AG04449 (cell line): ENCODE results near the gene GHDC.

Source experiments
- CTCF ChIA-PET: fragments of 350-600 bp; formaldehyde crosslinking; extraction: SDS; loops from one replicate; lab custom pipeline; 2021; ENCODE audit warnings: antibody characterized with exemption; lab: Yijun Ruan, JAX
- POLR2A ChIA-PET: fragments of 400-600, 350-600 bp; formaldehyde crosslinking; extraction: SDS; loops from one replicate; lab custom pipeline; 2020; ENCODE audit warnings: antibody characterized with exemption, inconsistent platforms; lab: Yijun Ruan, JAX
- DNase-seq: peaks from one replicate; pipeline ENCODE4 v3.0.0-alpha.2; 2010; ENCODE audit warnings: low read depth, low spot score
- H3K4me3 ChIP-seq: 2 replicates; pipeline ENCODE4 v1.5.1; 2011; ENCODE audit warnings: low read depth, mild to moderate bottlenecking, control low read depth, low read length
- TF ChIP-seq, protein P1 (sequence below): IDR thresholded peaks from one replicate; pipeline ENCODE4 v1.5.1; 2011; ENCODE audit warnings: mild to moderate bottlenecking, moderate library complexity, low read length, control low read depth, inconsistent platforms; ENCODE audit not compliant: insufficient read depth; ENCODE audit errors: missing control alignments

GHDC gene

GRCh38 chr17:42203354-42203753, 9.1 kb upstream of the GHDC start:
- DNase-seq, result no peak
- POLR2A ChIA-PET, result no interaction called here
- no peak overlapping the region for H3K4me3 ChIP-seq
- CTCF ChIA-PET, result interaction anchor here (1.0 to 2.6 kb wide), 2 partner anchors 19 to 107 kb away, joined by 4 to 10 read pairs; no protein-coding TSS in a partner anchor
- TF ChIP-seq, protein P1, sequence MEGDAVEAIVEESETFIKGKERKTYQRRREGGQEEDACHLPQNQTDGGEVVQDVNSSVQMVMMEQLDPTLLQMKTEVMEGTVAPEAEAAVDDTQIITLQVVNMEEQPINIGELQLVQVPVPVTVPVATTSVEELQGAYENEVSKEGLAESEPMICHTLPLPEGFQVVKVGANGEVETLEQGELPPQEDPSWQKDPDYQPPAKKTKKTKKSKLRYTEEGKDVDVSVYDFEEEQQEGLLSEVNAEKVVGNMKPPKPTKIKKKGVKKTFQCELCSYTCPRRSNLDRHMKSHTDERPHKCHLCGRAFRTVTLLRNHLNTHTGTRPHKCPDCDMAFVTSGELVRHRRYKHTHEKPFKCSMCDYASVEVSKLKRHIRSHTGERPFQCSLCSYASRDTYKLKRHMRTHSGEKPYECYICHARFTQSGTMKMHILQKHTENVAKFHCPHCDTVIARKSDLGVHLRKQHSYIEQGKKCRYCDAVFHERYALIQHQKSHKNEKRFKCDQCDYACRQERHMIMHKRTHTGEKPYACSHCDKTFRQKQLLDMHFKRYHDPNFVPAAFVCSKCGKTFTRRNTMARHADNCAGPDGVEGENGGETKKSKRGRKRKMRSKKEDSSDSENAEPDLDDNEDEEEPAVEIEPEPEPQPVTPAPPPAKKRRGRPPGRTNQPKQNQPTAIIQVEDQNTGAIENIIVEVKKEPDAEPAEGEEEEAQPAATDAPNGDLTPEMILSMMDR, result no peak

GRCh38 chr17:42202696-42203095, 8.4 kb upstream of the GHDC start:
- POLR2A ChIA-PET, result no interaction called here
- CTCF ChIA-PET, result interaction anchor here (0.8 to 2.6 kb wide), 3 partner anchors 19 to 107 kb away, joined by 3 to 10 read pairs (median 4); no protein-coding TSS in a partner anchor
- TF ChIP-seq, protein P1, result no peak
- no peak overlapping the region for H3K4me3 ChIP-seq
- no peak for DNase-seq

DNA sequence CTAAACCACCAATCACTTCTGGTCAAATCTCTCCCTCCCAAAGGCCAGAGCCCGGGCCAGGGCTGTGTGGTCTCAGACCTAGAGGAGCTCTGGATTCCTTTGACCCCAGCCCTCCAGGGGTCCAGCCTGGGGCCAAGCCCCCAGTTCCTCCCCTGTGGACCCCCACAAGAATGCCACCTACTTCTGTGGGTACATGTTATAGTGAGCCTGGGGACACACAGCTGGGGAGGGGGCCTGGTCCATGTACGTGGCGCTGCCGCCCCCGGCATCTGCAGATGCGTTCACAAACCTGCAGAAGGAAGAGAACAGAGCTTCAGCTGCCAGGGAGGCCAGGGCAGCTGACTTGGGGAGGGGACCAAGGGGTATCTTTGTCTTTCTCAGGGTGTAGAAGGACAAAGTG, 7.9 kb upstream of the GHDC start:
- H3K4me3 ChIP-seq, result no peak overlapping the region
- POLR2A ChIA-PET, result no interaction called here
- no peak for DNase-seq
- CTCF ChIA-PET, result interaction anchor here (0.8 to 2.6 kb wide), 2 partner anchors 19 to 20 kb away, joined by 3 to 10 read pairs; no protein-coding TSS in a partner anchor
- TF ChIP-seq, protein P1, result no peak

DNA sequence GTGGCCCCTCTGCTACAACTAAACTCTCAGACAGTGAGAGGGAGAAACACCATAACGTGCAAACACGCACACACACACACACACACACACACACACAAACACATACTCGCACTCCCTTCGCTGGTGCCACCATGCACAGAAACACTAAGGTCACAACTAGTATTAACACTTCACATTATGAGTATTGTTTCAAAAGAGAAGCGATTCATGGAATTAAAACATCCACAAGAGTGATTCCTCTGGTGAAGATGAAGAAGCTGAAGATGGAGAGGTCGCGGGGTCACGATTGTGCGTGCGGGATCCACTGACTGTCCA, 7.1 kb upstream of the GHDC start:
- ChIA-PET CTCF (interaction anchor here (2.6 kb wide), 1 partner anchor 21 kb away, joined by 10 read pairs; no protein-coding TSS in a partner anchor), POLR2A (no interaction called here)

DNA sequence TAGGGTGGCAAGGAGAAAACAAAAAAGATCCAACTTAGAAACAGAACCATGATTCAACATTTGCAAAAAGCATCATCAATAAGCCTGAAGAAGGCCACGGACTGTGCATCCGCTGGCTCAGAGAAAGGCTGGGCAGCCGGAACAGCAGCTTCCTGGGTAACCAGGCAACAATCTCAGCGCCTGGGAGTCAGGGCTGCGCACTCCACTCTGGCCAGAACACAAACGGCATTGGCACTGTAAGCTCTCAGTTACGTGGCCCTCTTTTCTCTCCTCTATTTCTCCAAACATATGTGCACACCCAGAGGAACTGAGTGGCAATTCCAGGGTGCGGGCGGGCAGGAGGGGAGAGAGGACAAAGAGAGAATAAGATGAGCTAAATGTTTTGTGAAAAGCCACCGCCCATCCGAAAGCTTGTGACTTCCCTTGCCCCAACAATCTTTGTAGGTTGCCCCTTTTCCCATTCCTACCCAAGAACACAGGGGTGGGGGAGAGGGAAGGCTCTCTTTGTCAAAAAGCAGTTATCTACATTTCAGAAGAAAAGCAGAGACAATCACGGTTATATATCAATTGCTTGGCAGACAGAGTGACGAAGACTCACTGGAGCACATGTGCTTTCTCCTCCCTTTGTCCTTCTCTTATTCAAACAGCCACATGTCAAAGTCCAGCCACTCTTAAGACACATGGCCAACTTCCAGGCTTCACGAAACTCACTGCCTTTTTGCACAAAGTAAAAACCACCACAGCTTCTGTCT, 6.6 kb upstream of the GHDC start:
- H3K4me3 ChIP-seq, result no peak overlapping the region
- CTCF ChIA-PET, result interaction anchor here (0.6 to 2.6 kb wide), 4 partner anchors 15 to 111 kb away, joined by 3 to 10 read pairs (median 4); partner anchors contain the start of gene HCRT
- TF ChIP-seq, protein P1, result no peak
- POLR2A ChIA-PET, result no interaction called here
- no peak for DNase-seq

More for the DNA sequence above, 7.1 kb upstream of the GHDC start:
- TF ChIP-seq, protein P1, result no peak
- no peak overlapping the region for H3K4me3 ChIP-seq
- no peak for DNase-seq

DNA sequence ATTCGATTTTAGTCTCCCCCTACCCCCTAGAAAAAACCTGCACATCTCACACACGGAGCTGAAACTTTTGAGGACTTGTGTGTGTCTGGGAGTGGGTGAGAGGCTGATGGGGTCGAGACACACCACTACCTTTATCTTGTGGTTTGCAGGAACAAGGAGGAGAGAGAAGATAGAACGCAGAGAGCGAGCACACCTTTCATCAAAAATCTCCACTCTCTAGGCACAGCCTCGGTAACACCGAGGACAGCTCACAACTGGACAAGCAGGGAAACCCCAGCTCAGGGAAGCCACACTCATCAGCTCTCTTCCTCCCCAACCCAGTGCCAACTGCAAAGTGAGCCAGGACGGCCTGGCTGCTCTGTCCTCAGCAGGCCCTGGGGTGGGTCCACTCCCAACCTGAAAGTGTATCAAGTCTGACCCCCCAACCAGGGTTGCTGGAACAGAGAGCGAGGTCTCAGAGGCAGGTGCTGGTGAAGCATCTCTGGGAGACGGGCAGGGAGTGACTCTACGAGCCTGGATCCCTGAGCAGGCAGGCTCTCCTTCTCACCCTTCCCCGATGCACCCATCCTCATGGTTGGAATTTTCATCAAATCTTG, 5.2 kb upstream of the GHDC start:
- ChIA-PET CTCF (interaction anchor here (0.8 to 1.0 kb wide), 2 partner anchors 16 to 23 kb away, joined by 3 to 4 read pairs; no protein-coding TSS in a partner anchor), POLR2A (no interaction called here)

More for the DNA sequence above, 5.2 kb upstream of the GHDC start:
- TF ChIP-seq, protein P1, result no peak
- no peak for DNase-seq
- H3K4me3 ChIP-seq, result no peak overlapping the region
